Amniotic stem cell (primary cell): ENCODE measurements around the gene LARGE1.

Experiments
- DNase-seq: peaks from one replicate; lab custom pipeline; 2025; lab: John Stamatoyannopoulos, UW

LARGE1 gene

DNA sequence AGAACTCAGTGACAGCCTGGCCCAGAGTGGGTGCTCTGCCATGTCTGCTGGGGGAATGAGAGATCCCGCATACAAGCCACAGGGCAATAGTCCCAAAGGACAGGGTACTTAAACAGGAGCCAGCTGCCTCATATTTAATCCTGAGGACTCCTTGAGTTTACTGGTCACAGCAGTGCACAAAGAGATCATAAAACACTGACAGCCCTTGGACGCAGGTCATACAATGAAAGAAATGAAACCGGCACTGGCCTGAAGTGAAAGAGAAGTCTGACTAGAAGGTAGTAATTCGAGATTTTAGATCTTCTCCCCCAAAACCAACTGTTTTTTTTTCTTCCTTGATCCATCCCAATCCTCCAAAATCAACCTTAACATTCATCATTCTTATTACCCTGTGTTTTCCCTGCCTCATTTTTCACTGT lies 562.3 kb downstream of the LARGE1 start:
- DNase-seq = no peak

DNA sequence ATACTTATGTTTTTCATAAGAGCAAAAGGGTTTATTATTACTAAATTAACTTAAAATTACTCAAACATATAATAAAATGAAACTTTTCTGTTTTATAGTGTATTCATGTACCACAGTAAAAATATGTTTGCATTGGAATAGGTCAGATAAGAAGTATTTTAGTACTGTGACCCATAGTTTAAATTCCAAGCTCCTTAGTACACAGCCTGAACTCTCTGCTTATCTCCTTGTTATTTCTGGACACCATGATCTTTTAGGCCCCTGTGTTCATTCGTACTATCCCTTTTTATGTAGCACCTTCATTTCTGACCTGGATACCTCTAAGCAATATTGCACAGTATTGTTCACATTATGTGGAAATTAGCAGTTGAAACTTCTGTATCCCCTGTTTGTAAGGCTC lies 565.3 kb downstream of the LARGE1 start:
- no peak for DNase-seq

DNA sequence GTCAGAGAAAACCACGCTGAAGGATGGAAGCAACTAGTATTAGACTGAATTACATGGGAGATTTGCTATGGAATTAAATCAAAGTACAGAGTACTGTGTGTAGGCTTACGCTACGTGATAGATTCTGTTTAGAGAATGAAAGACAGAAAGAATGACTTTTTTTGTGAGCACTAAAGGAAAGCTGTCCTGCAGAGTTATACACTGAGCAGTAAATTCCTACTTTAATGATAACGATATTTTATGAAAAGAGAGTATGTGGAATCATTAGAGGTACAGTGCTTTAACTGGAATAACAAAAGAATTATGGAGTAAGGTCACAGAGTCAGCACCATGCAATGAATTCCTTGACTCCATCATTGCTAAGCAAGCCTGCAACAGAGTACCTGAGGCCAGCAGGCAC lies 566.8 kb downstream of the LARGE1 start:
- no peak for DNase-seq

DNA sequence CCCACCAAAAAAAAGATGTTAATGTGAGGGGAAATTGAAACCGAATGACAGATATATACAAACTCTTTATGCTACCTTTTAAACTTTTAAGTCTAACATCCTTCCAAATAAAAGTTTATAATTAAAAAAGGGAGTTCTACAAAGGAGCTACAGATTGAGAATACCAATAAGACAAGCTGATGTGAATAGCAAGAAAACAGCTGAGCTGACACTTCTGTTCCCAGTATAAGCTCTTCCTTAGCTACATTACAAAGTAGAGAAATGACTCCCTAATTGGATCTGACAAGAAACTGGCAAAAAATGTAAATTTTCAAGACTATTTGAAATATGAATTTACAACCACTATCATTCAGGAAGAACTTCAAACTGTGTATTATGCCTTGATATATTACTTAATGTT lies 567.5 kb downstream of the LARGE1 start:
- no peak for DNase-seq

- DNase-seq = no peak
Observed at GRCh38 chr22:33350961-33351360, 569.3 kb downstream of the LARGE1 start.

GRCh38 chr22:33350491-33350890 lies 569.8 kb downstream of the LARGE1 start:
- no peak for DNase-seq

DNA sequence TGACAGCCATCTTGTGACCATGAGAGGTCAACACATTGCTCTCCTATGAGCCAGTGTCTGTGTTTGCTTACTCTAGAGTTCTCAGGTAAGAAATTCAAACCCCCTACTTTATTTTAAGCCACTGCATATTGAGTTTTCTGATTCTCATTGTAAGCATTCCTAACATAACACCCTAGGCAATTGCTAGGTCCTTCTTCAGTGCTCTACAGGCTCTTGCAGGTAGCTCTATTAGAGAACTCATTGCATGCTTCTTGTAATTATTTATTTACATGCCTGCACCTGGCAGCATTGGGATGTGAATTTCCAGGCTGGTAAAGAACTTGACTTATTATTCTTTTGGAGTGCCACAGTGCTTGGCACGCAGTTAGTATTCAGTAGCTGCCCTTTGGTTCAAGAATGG lies 573.3 kb downstream of the LARGE1 start:
- DNase-seq = no peak

GRCh38 chr22:33341611-33342010 lies 578.7 kb downstream of the LARGE1 start:
- no peak for DNase-seq

DNA sequence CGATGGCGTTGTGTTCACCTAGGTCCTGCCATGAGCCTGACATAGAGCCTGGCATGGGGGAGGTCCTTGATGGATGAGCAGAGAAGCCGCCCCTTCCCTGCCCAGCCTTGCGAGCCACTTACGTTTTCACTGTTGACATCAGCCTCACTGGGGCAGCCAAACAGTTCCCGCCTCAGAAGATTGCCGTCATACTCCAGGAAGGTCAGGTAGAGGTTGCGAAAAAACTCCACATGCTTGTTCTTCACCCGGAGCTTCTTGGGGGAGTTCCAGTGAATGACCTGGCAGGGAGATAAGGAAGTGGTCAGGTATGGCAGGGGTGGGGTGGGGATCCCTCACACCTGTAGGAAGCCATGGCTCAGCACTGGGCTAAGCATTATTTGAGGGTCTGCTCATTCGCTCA lies 582.8 kb downstream of the LARGE1 start:
- no peak for DNase-seq

- no peak for DNase-seq
Observed at GRCh38 chr22:33335611-33336279, 584.5 kb downstream of the LARGE1 start.

GRCh38 chr22:33332538-33332937 lies 587.7 kb downstream of the LARGE1 start:
- DNase-seq = no peak

DNA sequence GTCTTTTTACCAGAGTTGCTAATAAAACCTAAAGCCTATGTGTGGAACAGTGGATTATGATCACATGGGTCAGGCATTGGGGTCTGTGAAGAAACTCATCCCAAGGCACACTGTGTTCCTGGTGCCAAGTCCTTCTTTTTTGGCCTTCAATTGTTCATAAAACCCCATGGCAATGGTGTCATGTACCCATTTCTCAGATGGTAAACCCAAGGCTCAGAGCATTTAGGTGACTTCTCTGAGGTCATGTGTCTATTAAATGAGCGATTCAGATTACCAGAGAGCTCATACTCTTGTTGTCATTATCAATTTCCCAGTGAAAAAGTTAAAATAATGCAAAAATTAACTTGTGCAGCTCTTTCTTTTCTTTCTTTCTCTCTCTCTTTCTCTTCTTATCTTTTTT lies 589.3 kb downstream of the LARGE1 start:
- DNase-seq = no peak

GRCh38 chr22:33330534-33330933 lies 589.7 kb downstream of the LARGE1 start:
- DNase-seq = no peak

DNA sequence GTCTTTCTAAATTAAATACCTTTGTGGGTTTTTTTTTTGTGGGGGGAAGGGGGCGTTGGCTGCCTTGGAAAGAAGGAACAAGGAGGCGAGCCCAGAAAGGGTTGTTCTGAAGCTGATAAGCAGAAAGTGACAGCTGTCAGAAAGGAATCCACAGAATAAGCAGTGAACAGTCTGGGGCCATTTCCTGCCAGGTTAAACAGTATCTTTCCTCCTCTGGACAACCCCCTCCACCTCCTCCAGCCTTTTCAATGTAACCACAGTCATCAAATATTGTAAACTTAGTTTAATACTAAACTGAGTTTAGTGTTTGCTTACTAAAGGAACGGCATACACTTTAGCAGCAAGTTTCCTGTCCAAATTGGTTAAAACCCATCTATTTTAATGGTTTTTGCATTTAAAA lies 590.9 kb downstream of the LARGE1 start:
- DNase-seq = no peak

DNA sequence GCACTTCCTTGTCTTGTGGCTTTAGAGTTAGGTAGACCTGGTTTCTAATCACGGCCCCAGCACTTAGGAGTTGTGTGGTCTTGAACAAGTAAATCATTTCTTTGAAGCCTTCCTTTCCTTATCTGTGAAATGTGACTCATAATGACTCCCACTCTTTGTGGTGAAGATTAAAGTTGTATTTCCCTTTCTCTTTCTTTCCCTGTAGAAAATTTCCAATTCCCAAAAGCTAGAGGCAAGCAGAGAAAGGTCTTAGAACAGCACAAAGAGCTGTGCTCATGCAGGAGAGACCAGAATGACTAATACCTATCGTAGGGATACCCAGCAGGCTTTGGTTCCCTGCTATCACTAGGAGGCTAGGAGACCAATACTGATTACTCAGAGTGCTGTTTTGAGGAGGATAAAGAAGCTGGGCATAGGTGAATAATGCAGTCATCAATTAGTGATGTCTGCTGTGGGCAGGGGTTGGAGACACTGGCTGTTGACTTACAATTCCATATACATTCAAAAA lies 591.4 kb downstream of the LARGE1 start:
- no peak for DNase-seq

GRCh38 chr22:33327348-33327860 lies 592.9 kb downstream of the LARGE1 start:
- DNase-seq = no peak

- DNase-seq = no peak
Observed at GRCh38 chr22:33326540-33327295, 593.6 kb downstream of the LARGE1 start.

GRCh38 chr22:33325232-33326004 lies 594.9 kb downstream of the LARGE1 start:
- no peak for DNase-seq

DNA sequence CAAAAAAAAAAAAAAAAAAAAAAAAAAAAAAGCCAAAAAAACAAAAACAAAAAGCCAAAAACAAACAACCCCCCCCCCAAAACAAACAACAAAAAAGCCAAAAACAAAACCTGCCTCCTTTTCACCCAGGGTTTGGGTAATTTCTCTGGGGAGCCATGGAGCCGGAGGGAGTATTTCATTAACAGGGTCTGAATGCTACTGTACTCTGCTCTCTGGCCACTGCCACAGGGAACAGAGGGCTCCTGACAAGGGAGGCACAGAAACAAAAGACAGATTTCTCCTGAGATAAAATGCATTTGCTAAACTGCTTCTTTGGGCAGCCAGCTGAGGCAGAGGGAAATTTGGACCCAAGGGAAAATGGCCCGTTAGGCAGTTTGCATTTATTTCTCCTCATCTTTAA lies 596.0 kb downstream of the LARGE1 start:
- DNase-seq = no peak

DNA sequence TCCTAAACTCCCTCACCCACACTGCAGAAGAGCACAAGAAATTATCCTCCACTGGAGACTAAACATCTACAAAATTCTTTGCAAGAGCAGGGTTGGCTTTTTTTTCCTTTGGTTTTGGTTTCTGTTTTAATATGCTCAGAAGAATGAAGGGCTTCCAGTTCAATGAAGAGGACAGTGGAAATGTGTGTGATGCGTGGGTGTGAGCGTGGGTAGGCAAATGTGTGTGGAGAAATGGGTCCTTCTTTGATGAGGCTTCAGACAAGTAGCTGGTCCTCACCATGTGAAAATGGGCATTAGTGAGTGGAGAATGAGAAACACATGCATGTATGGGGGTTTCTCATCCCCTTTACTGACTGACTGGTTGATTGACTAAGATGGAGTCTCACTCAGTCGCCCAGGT lies 598.8 kb downstream of the LARGE1 start:
- no peak for DNase-seq

DNA sequence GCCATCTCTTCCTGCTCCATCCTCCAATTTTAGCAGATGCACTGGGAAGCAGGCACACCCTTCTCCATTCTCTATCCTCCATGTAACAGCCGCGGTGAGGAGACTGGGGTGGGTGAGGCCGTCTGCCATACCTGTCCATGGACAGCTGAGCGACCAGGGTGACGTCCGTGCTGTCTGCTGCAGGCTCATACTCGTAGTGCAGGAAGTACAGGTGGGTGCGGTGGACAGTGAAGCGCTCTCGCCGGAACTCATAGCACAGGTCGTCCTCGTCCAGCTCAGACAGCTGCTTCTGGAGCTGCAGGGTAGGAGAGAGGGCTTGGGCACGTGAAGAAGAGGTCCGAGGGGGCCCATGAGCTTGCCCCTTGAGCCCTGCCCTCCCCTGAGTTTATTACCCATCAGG lies 604.3 kb downstream of the LARGE1 start:
- DNase-seq = no peak

DNA sequence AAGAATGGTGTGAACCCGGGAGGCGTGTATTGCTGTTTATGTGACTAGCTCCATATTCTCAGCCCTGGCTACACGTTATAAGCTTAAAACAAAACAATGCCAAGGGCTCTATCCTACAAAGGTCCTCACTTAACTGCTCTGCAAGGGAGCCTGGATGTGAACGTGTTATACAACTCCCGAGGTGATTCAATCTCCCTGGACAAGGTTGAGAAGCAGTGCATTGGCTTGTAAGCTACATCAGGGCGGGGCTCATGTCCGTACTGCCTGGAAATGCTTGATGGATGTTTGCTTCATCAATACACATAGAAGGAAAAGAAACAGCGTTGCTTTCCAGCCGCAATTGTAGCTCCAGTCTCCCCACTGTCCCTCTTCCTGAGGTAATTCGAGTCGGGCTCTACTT lies 605.2 kb downstream of the LARGE1 start:
- no peak for DNase-seq

DNA sequence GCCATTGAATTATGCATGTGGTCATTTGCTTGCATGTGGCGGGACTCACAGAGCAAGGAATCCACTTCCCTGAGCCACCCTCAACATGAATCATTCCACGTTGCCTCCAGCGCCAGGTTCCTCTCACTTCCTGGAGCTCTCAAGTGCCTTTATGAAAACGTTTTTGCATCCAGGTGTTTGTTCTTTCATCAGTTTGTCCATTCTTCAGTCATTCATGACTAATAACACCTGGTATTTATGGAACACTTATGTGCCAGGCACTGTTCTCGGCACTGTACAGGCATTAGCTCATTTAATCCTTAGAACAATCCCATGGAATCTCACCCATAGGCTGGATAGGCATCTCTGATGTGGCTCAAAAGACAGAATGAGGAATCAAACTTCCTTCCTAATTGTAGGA lies 606.0 kb downstream of the LARGE1 start:
- no peak for DNase-seq
